UCSD-AML1 (cell line): ENCODE data around the gene TTC33.
"Not testable (repeated sequence)": the region's sequence is repeated elsewhere in the genome, so short reads cannot be mapped to it uniquely, and the experiment has no call there.

Source experiments
- DNase-seq: peaks from one replicate; lab custom pipeline; 2025; ENCODE audit not compliant: unreplicated experiment; lab: John Stamatoyannopoulos, UW

The TTC33 gene

DNA sequence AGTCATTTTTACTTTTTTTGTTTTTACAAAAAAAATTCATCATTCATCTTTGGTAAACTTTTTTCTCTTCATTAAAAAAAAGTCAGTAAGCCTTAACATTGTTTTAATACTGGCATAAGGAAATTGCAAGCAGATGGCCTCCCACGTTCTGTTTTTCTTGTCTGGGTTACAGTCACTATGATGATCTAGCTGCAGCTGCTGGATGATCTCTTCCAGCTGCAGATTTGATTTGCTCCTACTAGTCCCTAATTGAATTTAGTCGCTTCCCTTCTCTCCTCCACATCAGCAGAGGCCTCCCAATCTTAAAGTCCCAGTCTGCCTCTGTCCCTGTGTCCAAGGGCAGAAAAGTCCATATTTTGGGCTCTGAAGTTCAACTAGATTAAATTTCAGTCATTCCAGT lies 182.8 kb downstream of the TTC33 start:
- DNase-seq: no peak

DNA sequence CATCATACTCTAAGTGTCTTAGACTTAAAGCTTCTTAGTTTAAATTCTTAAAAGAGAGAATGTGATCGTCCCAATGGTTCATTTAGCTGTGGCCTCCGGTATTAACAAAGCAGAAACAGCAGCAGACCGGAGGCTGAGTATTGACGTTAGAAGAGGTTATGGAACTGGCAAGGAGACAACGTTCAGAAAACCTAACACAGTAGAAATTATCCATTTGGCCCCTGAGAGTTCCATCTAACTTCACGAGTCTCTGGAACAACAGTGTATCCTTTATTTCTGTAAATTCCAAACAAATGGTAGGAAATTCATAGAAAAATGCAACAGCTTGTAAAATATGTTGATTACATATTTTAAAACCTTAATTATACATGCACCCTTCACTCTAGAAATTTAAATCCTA lies 183.4 kb downstream of the TTC33 start:
- no peak for DNase-seq

DNA sequence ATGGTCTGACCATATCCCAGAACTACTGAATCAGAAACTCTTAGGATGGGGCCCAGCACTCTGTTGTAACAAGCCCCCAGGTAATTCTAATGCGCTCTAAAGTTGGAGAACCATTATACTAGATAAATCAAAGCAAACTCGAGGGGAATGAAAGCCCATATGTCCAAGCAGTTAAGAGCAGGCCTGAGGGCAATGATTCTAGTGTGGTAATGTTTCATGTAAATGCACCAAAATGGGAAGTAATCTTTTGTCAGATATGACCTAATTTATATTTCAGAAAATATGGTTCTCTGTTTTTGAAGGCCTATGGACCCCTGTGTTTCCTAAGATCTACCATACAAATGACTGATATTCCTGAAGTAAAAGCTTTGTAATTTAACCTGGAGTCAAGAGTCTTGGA lies 184.0 kb downstream of the TTC33 start:
- DNase-seq: no peak

DNA sequence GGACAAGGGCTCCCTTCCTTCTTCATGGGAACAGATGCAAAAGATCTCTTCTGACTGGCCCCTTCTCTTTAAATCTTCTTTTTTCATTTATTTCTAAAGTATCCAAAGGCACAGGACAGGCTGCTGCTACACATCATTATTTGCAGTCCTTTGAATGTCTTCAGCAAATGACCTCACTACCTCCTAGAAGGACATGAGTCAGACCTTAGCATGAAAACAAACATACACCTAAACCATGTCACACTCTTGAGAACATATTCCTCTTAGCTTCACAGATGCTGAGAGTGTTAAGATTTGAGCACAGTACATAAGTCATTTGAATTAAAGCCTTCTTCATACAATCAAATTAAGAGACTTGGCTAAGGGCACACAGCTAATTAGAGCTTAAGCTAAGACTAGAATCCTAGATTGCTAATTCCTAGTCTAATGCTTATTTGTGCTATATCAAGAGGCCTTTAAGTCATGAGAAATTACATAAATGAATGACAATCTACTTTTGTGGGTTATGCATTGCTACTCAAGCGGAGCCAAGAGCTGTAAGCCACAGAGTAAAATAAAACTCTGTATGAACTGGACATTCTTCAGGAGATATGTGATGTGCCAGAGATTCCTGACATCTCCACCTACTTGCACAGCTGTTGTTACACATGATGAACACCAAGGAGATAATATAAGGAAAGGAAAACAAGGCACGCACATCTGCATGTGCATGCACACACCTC lies 185.2 kb downstream of the TTC33 start:
- DNase-seq: no peak

DNA sequence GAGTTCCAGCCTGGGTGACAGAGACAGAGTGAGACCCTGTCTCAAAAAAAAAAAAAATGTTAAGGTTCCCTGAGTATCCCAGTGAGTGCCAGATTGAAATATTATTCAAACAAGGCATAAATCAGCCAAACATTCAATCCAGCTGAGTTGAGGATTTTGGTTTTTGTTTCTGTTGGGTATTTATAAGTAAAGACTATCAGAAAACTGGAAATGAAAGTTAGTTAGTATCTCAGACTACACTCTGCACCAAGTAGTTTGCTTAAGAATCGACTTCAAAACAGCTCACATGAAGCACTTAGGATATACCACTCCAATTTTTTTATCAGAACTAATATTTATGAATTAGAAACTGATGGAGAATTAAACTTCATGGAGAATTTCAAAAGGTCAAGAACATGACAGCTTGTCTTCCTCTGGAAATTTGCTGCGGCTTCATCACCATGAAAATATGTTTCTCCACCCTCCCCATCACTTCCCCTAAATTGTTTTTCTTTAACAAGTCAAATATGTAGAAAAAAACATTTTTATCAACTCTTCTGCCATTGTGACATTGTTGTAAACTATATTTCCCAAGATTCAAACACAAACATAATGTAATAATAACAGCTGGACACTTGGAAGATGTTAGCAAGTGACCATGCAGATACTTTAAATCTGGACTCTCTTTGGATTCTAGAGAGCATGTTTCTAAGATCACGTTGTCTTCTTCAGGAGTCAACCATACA lies 186.1 kb downstream of the TTC33 start:
- no peak for DNase-seq

DNA sequence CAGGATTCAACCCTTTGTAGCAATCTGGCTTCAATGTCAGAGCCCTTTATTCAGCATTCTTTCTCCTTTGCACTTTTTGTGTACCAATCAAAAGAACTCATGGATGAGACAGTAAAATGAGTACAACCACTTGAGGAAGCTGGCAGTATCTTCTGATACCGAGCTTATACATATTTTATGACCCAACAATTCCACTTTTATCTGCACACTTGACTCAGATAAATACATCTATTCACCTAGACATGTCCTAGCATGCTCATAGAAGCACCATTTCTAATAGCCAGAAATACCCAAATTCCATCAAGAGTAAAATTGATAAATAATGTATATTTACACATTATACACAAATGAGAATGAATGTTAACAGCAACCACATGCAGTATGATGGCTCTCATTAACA lies 187.2 kb downstream of the TTC33 start:
- DNase-seq: no peak

DNA sequence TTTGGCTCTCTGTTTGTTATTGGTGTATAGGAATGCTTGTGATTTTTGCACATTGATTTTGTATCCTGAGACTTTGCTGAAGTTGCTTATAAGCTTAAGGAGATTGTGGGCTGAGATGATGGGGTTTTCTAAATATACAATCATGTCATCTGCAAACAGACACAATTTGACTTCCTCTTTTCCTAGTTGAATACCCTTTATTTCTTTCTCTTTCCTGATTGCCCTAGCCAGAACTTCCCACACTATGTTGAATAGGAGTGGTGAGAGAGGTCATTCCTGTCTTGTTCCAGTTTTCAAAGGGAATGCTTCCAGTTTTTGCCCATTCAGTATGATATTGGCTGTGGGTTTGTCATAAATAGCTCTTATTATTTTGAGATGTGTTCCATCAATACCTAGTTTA lies 192.6 kb downstream of the TTC33 start:
- DNase-seq: not testable (repeated sequence)

DNA sequence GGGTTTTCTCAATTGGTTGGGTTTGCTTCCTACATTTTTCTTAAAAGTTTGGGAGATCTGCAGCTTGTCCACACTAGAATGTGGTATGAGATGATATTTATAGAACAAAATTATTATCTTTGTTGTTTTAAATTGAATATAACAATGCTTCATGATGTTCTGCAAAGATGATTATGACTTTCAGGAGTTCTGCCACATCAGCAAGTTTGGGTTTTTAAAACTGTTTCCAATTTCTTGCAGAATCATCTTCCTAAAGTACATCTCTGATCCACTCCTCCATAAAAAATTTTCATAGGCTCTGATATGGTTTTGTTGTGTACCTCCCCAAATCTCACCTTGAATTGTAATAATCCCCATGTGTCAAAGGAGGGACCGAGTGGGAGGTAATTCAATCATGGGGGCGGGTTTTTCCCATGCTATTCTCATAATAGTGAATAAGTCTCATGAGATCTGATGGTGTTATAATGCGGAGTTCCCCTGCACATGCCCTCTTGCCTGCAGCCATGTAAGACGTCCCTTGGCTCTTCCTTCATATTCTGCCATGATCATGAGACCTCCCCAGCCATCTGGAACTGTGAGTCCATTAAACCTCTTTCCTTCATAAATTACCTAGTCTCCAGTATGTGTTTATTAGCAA lies 195.2 kb downstream of the TTC33 start:
- no peak for DNase-seq

DNA sequence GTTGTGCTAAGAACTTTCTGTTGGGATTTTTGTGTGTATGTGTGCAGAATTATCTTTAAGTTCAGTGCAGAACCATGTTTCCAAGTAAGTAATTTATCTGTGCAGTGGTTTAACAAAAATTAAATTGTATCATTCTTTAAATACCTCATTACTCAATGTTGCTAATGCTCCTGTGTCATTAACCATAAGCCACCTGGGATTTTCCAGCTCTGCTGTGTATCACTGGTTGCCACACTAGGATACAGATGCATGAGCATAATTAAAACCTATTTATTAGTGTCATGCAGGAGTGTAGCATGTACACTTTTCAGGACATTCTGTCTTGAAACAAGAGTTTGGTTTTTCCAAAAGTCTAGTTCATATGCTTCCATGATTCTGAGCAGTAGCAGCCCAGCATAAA lies 196.5 kb downstream of the TTC33 start:
- no peak for DNase-seq

DNA sequence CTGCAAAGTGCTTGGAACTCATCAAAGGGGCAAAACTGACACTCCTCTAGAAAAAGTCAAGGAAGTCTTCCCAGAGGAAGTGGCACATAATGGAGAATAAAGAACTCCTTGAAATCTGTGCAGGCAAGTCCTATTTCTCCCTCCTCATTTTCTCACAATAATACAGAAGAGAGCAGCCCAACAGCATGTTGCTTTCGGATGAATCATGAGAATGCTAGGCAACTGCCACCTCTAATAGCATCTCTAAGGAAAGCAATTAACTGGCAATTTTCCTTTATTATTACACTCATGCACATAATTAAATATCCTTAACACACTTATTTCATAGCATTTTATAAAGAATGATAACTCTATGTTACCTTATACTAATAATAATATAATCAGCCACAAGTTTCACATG lies 198.3 kb downstream of the TTC33 start:
- no peak for DNase-seq

DNA sequence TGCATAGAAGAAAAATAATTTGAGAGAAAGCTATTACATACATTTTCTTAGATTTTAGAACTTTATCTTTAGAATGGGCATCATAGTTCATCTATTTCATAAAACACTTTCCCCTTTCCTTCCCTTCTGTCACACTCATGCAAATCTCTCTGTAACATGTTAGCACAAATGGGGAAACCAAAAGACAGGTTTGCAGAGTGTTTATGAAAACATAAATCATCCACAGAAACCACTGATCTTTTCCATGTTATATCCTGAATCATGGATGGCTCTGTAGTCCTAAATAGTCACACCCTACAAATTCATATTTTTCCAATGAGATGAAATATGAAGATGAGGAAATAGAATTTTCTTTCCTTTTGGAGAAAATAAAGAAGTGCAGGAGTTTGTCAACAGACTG lies 198.9 kb downstream of the TTC33 start:
- no peak for DNase-seq

DNA sequence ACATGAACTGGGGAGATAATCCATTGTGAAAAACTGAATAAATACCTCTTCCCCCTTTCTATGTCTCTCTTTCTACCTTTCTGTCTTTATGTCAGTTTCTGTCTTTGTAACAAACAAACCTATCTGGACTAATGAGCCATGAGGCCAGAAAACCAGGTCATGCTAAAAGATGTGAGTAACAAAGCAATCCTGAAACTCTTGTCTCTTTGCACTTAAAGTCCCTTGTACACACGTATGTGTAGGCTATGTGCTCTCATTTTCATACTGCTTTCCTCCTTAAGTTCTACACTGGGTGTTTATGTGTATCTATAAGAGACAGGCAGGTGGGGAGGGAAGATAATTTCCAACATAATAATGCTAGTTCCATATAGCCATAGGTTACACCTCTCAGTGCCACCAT lies 199.9 kb downstream of the TTC33 start:
- no peak for DNase-seq

DNA sequence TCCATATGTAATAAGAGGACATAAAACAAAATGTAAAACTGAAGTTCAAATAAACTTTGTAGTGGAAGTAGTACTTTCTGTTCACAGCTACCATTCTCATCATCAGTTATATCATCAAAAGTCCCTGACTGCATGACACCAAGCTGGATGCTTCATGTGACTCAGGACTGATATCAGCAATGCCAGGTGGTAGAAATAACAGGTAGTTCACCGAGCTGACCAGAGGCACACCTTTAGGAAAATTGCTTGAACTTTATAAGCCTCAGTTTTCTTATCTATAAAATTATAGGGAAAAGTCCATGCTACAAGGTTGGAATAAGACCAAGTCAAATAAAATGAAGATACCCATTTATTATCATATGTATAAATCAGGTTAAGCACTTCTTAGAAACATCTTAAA lies 200.9 kb downstream of the TTC33 start:
- no peak for DNase-seq

DNA sequence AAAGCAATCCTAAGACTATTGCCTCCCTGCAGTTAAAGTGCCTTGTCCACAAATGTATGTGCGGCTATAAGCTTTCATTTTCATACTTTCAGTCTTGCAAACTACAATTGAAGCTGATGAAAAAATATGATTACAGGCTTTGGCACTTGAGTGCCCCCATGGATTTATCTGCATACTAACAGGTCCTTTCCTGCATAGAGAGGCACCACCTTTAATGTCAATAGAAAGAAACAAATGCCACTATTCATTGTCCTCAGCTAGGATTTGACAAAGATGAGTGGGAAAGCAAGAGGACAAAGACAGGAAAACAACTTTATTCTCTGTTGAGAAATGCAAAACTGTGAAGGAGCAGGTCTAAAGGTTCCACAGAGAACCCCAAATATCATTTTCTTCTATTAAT lies 201.7 kb downstream of the TTC33 start:
- no peak for DNase-seq

DNA sequence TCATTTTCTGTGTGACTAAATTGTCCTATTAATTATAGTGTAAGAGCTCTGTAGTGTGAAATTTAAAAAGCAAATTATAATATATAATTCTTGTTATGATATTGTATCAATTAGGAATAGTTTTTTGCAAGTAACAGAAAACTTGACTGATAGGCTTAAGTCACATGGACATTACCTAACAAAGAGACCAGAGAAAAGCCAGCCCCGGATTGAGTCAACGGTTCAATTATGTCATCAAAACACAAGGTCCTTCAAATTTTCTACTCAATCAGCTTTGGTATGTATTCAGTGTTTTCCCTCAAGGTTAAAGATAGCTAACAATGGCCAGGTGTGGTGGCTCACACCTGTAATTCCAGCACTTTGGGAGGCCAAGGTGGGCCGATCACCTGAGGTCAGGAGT lies 202.8 kb downstream of the TTC33 start:
- no peak for DNase-seq

DNA sequence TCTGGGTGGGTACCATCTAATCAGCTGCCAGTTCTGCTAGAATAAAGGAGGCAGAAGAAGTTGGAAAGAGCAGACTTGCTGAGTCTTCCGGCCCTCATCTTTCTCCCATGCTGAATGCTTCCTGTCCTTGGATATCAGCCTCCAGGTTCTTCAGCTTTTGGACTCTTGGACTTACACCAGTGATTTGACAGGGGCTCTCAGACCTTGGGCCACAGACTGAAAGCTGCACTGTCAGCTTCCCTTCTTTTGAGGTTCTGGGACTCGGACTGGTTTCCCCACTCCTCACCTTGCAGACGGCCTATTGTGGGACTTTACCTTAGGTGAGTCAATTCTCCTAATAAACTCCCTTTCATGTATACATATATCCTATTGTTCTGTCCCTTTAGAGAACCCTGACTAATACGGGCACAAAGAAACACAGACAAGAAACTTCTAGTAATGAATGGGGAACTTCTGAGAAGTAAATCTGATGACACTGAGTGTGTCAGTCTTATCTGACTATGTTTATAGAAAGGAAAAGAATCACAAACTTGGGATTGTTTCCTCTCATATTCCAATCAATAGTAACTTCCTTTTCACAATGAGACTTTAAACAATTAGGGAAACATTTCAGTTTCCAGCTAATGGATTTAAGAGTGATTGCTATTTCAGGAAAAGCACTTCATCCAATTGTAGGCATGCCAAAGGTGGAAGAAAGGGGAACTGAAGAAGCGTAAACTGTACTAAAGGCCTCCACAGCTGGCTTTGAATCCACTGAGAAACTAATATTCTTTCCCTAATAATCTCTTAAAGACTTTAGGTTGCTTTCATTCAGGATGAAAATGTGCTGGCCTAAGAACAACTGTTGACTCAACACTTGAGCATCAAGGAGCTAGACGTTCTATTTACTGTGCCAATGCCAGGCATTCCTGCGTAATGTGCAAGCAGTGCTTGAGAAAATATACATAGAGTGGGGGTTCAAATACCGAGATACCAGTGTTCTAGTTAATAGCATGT lies 204.0 kb downstream of the TTC33 start:
- DNase-seq: no peak

DNA sequence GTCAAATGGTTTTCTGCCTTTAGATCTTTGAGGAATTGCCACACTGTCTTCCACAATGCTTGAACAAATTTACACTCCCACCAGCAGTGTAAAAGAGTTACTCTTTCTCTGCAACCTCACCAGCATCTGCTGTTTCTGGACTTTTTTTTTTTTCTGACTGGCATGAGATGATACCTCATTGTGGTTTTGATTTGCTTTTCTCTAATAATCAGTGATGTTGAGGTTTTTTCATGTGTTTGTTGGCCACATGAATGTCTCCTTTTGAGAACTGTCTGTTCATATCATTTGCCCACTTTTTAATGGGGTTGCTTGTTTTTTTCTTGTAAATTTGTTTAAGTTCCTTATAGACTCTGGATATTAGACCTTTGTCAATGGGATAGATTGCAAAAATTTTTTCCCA lies 205.3 kb downstream of the TTC33 start:
- DNase-seq: no peak

DNA sequence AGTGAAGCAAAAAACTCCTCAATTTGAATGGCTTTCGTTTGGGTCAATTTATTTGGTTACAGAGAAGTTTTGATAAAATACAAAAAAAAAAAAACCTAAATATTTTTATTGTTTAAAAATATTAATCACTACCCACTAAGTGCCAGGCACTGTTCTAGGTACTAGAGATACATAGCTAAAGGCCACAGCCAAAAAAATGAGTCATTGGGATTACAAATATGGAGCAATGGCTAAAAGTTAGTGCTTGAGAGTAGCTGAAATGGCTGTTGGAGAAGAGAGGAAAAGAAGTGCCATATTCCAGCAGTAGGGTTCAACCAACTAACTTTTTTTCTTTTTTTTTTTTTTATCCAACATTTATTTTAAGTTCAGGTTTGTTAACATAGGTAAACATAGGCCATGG lies 206.1 kb downstream of the TTC33 start:
- no peak for DNase-seq

DNA sequence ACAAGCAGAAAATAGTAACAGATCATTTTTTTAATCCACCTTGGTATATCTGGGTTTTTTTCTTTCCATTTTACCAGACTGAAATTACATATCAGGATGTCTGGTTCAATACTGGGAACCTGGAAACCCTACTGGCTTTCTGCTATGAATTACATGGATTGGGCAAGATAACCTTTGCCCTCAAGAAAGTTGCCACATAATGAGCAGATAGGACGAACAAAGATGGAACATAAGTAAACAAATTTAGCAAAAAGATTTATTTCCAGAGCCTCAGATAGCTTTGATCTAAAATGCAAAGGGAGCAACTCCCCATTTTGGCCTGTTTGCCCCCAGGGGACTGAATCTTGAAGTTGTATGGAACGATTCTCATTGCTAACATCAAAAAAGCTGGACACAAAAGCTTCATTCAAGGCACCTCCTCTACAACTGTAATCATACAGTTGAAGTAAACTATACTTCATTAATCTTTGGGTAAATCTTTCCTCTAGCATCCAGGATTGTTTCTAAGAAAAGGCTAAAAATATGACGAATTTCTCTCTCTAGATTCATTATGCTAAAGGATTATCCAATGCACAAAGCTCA lies 207.7 kb downstream of the TTC33 start:
- DNase-seq: no peak

DNA sequence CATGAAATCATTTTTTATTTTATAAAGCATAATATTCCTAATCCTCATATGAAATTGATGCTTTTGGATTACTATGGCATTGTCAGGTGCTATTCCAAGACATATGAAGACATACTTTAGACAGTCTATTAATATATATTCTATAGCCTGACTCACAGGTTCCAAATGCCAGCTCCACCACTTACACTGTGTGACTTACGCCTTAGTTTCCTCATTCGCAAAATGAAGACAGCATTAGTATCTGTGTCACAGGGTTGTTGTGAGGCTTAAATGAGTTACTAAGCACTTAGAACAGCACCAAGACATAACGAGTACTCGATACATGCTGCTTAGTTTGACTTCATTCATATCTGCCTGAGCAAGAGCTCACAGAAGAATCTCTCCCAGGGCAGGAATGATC lies 208.2 kb downstream of the TTC33 start:
- no peak for DNase-seq

DNA sequence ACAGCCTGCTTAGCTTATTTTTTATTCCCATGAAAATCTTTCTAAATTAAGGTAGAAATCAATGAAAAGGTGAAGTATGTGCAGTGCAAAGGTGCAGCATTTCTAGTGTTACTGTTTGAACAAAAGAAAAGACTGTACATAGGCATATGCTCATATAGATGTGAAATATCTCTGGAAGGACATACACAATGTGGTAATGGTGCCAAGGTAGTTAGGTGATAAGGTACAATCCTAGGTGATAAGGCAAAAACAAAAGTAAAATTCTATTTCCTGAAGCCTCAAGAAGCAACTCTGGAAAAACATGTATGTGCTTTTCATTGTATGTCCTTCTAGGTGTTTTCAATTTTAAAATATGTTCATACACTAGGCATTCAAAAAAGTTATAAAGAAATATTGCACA lies 215.5 kb downstream of the TTC33 start:
- DNase-seq: no peak
